Suprapubic skin (tissue), 4 donors: ENCODE data around the gene IL5.

Experiments used
- CTCF ChIP-seq, 2 donors: fragments of 200-600 bp in 1 of 2; fragments of 450-650 bp in 1 of 2; sonication (generic) in 1 of 2; IDR thresholded peaks; one replicate each; pipeline ENCODE4 v1.5.1; 2016 to 2019; ENCODE audit warnings: antibody characterized with exemption in 2 of 2, mild to moderate bottlenecking in 1 of 2, moderate library complexity in 1 of 2
- POLR2A ChIP-seq, 2 donors: fragments of 450-650 bp; IDR thresholded peaks; one replicate each; pipeline ENCODE4 v1.6.1; 2017; ENCODE audit warnings: antibody characterized with exemption in 2 of 2, mild to moderate bottlenecking in 2 of 2, moderate library complexity in 2 of 2
- POLR2AphosphoS5 ChIP-seq, 3 donors: sonication (generic); formaldehyde crosslinking; IDR thresholded peaks; one replicate each; pipeline ENCODE4 v1.6.1; 2017; ENCODE audit warnings: antibody characterized with exemption in 3 of 3

- TF ChIP-seq CTCF (IDR thresholded peaks at IDR 0.05): no peak
- TF ChIP-seq POLR2A (IDR thresholded peaks at IDR 0.05): no peak
- no peak for TF ChIP-seq POLR2AphosphoS5 (IDR thresholded peaks at IDR 0.05)
Observed at GRCh38 chr5:132500244-132500930, 42.9 kb downstream of the IL5 start.
